ENCODE data around the gene ZFP36. TPM values are rescaled to one million over a fixed set of nuclear protein-coding genes. Genes with fewer than 3 reads are reported as not detected.

ZFP36 gene
- total RNA-seq, 1 experiment from 2014 or later: 36.3 TPM

DNA sequence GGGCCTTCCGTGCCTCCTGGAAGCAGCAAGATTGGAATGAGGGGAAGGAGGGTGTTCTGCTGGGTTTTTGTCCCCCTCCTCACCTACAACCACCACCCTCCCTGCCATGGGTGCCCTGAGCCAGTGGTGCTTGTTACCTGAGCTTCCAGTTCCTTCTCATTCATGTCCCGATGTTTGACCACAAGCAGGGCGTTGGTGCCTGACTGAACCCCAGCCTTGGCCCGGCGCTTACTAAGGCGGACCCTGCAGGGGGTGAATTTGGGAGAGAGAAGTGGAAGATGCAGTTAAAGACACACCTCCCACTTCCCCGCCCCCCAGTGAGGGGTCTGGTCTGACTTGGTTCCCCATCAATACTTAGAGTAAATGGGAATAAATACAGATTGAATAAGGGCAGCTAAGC lies 20.1 kb upstream of the ZFP36 start:
- ChIA-PET CTCF (no interaction called here), POLR2A (ENCODE audit: unreplicated experiment) (interaction anchor here (0.6 kb wide), 1 partner anchor 44 kb away, joined by 5 read pairs; no protein-coding TSS in a partner anchor)
- H4K20me1 ChIP-seq (ENCODE audit: insufficient read depth): no peaks in the 10 kb centered on the region
- H2AFZ ChIP-seq: no peak overlapping the region
- no peaks in the 10 kb centered on the region for H3K9me2 ChIP-seq (ENCODE audit: insufficient read depth)
- intact Hi-C loops (cut with micrococcal nuclease; ENCODE audit: unreplicated experiment): no loop called here
- BruUV-seq (replicated peaks): no TSS peak
- H3K36me3 ChIP-seq (ENCODE audit: low read depth): 0 out of 2 replicates have a peak, but pooled peaks cover 7% of the 10 kb centered on the region
- peaks cover 38% of the 10 kb centered on the region for H3F3A ChIP-seq (ENCODE audit: insufficient read depth, low read depth)
- H3K27me3 ChIP-seq (ENCODE audit: insufficient read depth, low read depth): no peaks in the 10 kb centered on the region
- no peaks in the 10 kb centered on the region for H3K9me3 ChIP-seq (ENCODE audit: insufficient read depth, low read depth)
- H3K4me3 ChIP-seq: no peak overlapping the region
- peaks cover 7% of the 10 kb centered on the region for H3K4me1 ChIP-seq (replicated peaks; ENCODE audit: insufficient read depth)
- no peak overlapping the region for H3K27ac ChIP-seq
- TF ChIP-seq EZH2 (IDR thresholded peaks at IDR 0.05; ENCODE audit: low read depth): no peak
- TF ChIP-seq, protein P1, sequence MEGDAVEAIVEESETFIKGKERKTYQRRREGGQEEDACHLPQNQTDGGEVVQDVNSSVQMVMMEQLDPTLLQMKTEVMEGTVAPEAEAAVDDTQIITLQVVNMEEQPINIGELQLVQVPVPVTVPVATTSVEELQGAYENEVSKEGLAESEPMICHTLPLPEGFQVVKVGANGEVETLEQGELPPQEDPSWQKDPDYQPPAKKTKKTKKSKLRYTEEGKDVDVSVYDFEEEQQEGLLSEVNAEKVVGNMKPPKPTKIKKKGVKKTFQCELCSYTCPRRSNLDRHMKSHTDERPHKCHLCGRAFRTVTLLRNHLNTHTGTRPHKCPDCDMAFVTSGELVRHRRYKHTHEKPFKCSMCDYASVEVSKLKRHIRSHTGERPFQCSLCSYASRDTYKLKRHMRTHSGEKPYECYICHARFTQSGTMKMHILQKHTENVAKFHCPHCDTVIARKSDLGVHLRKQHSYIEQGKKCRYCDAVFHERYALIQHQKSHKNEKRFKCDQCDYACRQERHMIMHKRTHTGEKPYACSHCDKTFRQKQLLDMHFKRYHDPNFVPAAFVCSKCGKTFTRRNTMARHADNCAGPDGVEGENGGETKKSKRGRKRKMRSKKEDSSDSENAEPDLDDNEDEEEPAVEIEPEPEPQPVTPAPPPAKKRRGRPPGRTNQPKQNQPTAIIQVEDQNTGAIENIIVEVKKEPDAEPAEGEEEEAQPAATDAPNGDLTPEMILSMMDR (conservative IDR thresholded peaks at IDR 0.05): no peak
- DNase-seq: no peak
- peaks cover 16% of the 10 kb centered on the region for H3K79me2 ChIP-seq (ENCODE audit: low read depth)
- no peak overlapping the region for H3K4me2 ChIP-seq

DNA sequence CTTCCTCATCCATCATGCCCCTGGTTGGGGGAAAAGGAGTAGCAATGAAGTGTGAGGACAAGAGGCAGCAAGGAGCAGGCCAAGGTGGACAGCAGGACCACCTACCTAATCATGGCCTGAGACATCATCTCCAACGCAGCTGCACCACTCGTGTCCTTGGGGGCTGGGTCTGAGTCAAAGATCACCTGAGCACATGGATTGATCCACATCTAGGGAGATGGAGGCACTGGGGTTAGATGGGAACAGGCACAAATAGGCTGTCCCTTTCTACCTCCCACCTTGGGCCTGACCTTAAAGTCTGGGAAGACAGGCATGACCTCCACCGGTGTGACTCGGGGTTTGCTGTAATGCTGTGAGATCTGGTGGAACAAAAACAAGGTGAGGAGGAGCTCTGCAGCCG lies 18.0 kb upstream of the ZFP36 start:
- peaks cover 14% of the 10 kb centered on the region for H3K4me1 ChIP-seq (replicated peaks; ENCODE audit: insufficient read depth)
- TF ChIP-seq, protein P1 (conservative IDR thresholded peaks at IDR 0.05): no peak
- TF ChIP-seq EZH2 (IDR thresholded peaks at IDR 0.05; ENCODE audit: low read depth): no peak
- H3F3A ChIP-seq (ENCODE audit: insufficient read depth, low read depth): peaks cover 44% of the 10 kb centered on the region
- no peak for DNase-seq
- BruUV-seq (replicated peaks): no TSS peak
- intact Hi-C loops (cut with micrococcal nuclease; ENCODE audit: unreplicated experiment): no loop called here
- H3K4me2 ChIP-seq: no peak overlapping the region
- H3K4me3 ChIP-seq: no peak overlapping the region
- no peak overlapping the region for H2AFZ ChIP-seq
- POLR2A ChIA-PET (ENCODE audit: unreplicated experiment): no interaction called here
- H3K27ac ChIP-seq: no peak overlapping the region
- H3K36me3 ChIP-seq (ENCODE audit: low read depth): 0 out of 2 replicates have a peak, but pooled peaks cover 7% of the 10 kb centered on the region
- CTCF ChIA-PET: no interaction called here
- peaks cover 28% of the 10 kb centered on the region for H3K79me2 ChIP-seq (ENCODE audit: low read depth)
- H3K9me3 ChIP-seq (ENCODE audit: insufficient read depth, low read depth): no peaks in the 10 kb centered on the region
- H3K9me2 ChIP-seq (ENCODE audit: insufficient read depth): no peaks in the 10 kb centered on the region
- H4K20me1 ChIP-seq (ENCODE audit: insufficient read depth): no peaks in the 10 kb centered on the region
- no peaks in the 10 kb centered on the region for H3K27me3 ChIP-seq (ENCODE audit: insufficient read depth, low read depth)

DNA sequence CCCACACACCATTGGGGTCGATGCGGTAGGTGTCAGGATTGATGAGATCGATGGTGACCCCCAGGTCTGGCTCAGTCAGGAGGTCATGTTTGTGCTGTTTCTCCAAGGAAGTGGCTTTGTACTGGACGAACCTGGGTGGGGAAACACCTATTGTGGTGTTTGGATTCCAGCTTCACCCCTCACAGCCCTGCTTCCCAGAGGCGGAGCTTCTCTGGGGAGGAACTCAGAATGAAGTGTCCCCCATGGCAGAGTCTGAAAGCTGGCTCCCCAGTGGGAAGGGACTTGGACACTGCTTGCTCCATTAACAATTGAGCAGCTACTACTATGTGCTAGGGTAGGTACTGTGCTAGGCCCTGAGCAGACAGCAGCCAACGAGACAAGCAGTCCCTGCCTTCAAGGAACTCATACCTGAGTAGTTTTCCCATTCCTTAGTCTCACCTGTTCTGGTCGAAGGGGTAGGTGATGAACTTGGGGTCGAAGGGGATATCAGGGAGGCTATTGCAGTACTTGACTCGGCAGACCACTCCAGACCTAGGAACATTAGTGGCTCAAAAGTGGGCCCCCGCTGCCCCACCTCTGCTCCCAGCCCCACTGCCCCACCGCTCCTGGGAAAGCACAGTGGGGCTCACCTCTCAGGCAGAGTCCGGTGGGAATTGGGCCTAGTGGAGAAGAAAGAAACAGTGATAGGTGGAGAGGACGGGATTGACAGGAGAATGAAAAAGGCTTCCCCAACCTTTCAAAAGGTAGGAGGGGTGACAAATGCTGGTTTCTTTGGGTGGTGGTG lies 16.8 kb upstream of the ZFP36 start:
- Histone ChIP-seq H3K36me3 (ENCODE audit: low read depth) (no peaks in the 10 kb centered on the region), H3K9me2 (ENCODE audit: insufficient read depth) (no peaks in the 10 kb centered on the region), H3K9me3 (ENCODE audit: insufficient read depth, low read depth) (no peaks in the 10 kb centered on the region), H3F3A (ENCODE audit: insufficient read depth, low read depth) (peaks cover 44% of the 10 kb centered on the region), H4K20me1 (ENCODE audit: insufficient read depth) (no peaks in the 10 kb centered on the region), H3K27ac (peak overlapping the region; percentile 86), H3K4me3 (peak overlapping the region; percentile 97), H3K27me3 (ENCODE audit: insufficient read depth, low read depth) (no peaks in the 10 kb centered on the region), H2AFZ (no peak overlapping the region), H3K4me1 (replicated peaks; ENCODE audit: insufficient read depth) (peaks cover 14% of the 10 kb centered on the region), H3K79me2 (ENCODE audit: low read depth) (peaks cover 28% of the 10 kb centered on the region), H3K4me2 (peak overlapping the region; percentile 97)
- POLR2A ChIA-PET (ENCODE audit: unreplicated experiment): interaction anchor here (0.5 kb wide), 1 partner anchor 12 kb away, joined by 4 read pairs; no protein-coding TSS in a partner anchor
- BruUV-seq (replicated peaks): no TSS peak
- CTCF ChIA-PET: interaction anchor here (0.6 kb wide), 1 partner anchor 987 kb away, joined by 6 read pairs; no protein-coding TSS in a partner anchor
- no peak for DNase-seq
- intact Hi-C loops (cut with micrococcal nuclease; ENCODE audit: unreplicated experiment): loop anchor here (5.0 kb wide), 1 partner anchor 57 kb away; the partner anchor contains the start of gene SUPT5H
- no peak for TF ChIP-seq EZH2 (IDR thresholded peaks at IDR 0.05; ENCODE audit: low read depth)
- TF ChIP-seq, protein P1 (conservative IDR thresholded peaks at IDR 0.05): no peak
